LNCAP (cell line): ENCODE data around the gene PKP3.

Experiments used
- CTCF ChIP-seq: fragments of 450-650 bp; IDR thresholded peaks from 2 replicates; pipeline ENCODE4 v1.5.1; 2017; ENCODE audit warnings: mild to moderate bottlenecking

PKP3 gene

DNA sequence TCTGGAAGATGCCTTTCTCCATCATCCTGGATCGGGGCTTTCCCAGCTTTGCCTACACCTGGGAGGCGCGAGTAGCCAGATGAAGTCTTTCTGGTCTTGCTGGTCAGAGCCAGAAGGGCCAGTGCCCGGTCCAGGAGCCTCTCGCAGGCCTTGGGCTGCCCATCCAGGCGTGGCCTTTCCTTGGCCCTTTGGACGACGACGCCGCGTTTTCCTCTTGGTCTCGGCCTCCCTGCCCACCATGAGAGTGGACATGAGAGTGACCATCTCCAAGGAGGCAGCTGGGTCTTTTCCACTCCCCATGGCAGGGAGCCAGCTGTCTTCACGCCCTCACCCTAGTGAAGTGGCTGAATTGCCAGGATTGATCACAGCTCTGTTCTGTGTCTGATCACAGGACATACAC lies 59.6 kb downstream of the PKP3 start:
- TF ChIP-seq CTCF = no peak

GRCh38 chr11:454043-454442 lies 60.0 kb downstream of the PKP3 start:
- no peak for TF ChIP-seq CTCF
